Activated naive CD4-positive, alpha-beta T cell treated with anti-CD3 and anti-CD28 coated beads, Interleukin-2, amount 50 U/mL, for 72 hours (primary cell): ENCODE data around the gene ZGRF1. TPM values are rescaled to one million over a fixed set of nuclear protein-coding genes. Genes with fewer than 3 reads are reported as not detected.
"Not testable (repeated sequence)": the region's sequence is repeated elsewhere in the genome, so short reads cannot be mapped to it uniquely, and the experiment has no call there.

Source experiments
- ATAC-seq, 2 donors: fragments of 150-1000 bp; cut with Tn5 transposase; 2 replicates each; pipeline ENCODE4 v1.10.0; 2021; ENCODE audit warnings: mild to moderate bottlenecking in 2 of 2, moderate library complexity in 2 of 2
- DNase-seq, 2 donors: peaks; one replicate each; pipeline ENCODE4 v3.0.0; 2021 to 2022; ENCODE audit warnings: low spot score in 2 of 2
- H3K27ac Mint-ChIP-seq, 2 donors: one replicate each; pipeline ENCODE4 v1.8.0; 2022; ENCODE audit warnings: mild to moderate bottlenecking in 2 of 2, mixed read lengths in 2 of 2
- H3K36me3 Mint-ChIP-seq, 2 donors: one replicate each; pipeline ENCODE4 v1.8.0; 2022; ENCODE audit warnings: mixed read lengths in 2 of 2
- H3K9me3 Mint-ChIP-seq, 2 donors: one replicate each; pipeline ENCODE4 v1.8.0; 2022; ENCODE audit warnings: mixed read lengths in 2 of 2
- total RNA-seq, 2 donors: library from RNA; stranded (reverse); gene quantifications; one replicate each; pipeline ENCODE4 v1.2.3, GENCODE V29; 2022

The ZGRF1 gene
- total RNA-seq, 2 donors from 2014 or later, result 52.8 to 56.9 TPM

DNA sequence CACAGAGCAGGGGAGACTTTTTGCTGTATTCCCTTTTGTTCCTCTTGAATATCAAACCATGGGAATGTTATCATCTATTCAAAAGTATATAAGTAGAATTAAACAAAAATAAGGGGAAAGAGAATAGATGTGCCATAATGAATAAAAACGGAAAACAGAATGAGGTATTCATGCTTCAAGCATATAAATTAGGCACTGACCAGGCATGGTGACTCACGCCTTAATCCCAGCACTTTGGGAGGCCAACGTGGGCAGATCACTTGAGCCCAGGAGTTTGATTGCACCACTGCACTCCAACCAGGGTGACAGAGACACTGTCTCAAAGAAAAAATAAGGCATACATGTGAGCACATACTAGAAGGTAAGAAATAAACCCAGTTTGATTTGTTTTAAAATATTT, 104.4 kb downstream of the ZGRF1 start:
- Mint-ChIP-seq H3K27ac (no peak overlapping the region), H3K9me3 (no peaks in the 10 kb centered on the region), H3K36me3 (no peaks in the 10 kb centered on the region)
- ATAC-seq (no peak), DNase-seq (no peak)

DNA sequence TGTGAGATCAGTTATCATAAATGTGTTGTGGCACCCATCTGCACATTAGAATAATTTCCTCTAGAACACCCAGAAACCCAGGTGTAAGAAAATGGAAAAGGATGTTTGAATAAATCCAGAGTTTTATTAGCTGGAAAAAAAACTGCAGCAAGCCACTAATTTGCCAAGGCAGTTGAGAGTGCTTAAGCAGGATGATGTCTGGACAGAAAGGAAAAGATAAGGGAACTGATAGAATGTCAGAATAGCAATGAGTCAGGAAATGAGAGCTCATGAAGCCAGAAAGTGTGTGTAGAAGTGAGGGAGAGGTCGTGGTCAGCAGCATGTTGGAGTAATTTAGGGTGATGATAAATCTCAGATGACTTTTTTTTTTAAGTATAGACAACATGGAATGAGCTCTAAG, 105.6 kb downstream of the ZGRF1 start:
- H3K27ac Mint-ChIP-seq, result no peak overlapping the region
- ATAC-seq (no peak), DNase-seq (no peak)
- H3K9me3 Mint-ChIP-seq, result no peaks in the 10 kb centered on the region
- no peaks in the 10 kb centered on the region for H3K36me3 Mint-ChIP-seq

DNA sequence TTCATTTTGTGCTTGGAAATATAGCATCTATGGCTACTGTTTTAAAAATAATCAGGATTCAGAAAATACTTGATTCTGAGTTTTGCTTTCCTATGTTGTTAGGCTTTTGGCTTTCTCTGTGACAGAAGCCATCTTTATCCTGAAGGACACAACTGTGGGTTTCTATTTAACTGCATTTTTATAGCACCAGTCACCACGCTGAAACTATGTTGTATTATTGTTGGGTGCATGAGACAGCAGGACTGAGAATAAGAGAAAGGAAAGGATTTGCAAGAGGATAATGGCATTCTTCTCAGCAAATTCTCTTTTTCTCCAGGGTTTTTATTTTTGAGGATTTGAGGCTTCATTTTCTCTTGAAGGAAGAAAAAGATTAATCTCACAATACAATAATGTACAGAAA, 110.6 kb downstream of the ZGRF1 start:
- DNase-seq (no peak), ATAC-seq (no peak)
- Mint-ChIP-seq H3K36me3 (peaks cover 0 to 10% of the 10 kb centered on the region in 2 donors), H3K27ac (no peak overlapping the region), H3K9me3 (no peaks in the 10 kb centered on the region)

DNA sequence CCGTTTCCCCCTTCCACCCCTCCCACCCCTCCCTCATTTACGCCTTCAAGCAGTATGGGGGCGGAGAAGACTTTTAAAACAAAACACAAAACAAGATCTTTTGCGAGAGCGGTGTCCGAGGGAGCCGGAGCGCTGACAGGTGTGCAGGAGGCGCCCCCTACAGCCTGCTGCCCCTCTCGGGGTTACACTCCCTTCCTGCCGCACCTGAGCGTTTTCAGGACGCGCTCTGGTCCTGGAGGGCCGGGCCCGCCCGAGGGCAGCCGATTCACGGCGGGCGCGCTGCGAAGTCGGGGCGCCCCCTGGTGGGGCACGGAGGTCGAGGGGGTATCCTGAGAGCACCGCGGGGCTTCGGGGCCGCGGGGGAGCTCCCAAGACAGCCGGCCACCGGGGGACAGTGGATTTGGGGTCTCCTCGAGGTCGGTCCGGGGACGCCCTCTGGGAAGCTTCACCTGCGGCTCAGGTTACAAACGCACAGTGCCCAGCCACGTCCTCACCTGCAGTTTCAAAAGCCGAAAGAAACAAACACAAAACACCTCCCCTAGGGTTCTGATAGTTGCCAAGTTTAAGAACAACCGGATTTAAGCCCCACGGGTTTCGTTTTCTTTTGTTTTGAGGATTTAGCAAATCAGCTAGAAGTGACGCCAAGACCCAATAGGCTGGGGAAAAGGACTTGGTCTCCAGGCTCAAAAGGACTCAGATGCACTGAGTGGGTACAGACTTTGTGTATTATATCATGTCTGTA, 112.8 kb downstream of the ZGRF1 start:
- peak; percentile 93 to 96 for ATAC-seq
- H3K9me3 Mint-ChIP-seq, result no peaks in the 10 kb centered on the region
- DNase-seq, result peak; percentile 71 to 93
- H3K27ac Mint-ChIP-seq, result no peak overlapping the region
- H3K36me3 Mint-ChIP-seq, result peaks cover 4 to 24% of the 10 kb centered on the region in 2 donors

DNA sequence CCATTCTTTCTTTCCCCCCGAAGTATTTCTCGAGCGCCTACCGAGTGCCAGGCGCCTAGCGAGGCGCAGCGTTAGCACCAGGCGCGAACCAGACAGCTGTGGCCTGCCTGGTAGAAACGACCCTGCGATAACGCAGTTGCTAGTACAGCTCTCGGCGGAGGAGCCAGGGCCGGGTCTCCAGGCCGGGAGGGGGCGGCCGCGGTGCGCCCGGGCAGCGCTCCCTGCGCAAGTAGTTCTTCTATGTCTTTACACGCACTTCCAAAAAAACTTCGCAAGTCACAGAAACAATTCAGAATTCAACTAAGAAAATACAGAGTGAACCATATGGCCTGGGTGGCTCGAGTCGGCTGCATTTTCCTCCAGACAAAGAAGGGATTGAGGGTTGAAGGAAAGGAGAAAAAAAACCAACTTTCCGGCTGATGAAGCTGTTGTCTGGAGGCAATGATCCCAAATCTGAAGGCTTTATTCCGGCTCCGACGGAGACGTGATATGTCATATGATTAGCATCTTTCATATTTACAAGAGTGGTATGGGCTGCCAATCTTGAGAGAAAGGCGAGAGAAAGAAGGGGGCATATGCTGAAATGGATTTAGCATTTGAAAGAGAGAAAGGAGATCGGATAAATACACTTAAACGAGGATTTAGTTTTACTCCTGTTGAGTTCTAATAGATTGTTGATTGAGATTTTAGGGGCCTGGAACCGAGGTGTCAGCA, 113.5 kb downstream of the ZGRF1 start:
- ATAC-seq (peak; percentile 57 to 63), DNase-seq (peak in 1 of 2 donors; percentile 48)
- Mint-ChIP-seq H3K27ac (no peak overlapping the region), H3K36me3 (peaks cover 4 to 24% of the 10 kb centered on the region in 2 donors), H3K9me3 (no peaks in the 10 kb centered on the region)

DNA sequence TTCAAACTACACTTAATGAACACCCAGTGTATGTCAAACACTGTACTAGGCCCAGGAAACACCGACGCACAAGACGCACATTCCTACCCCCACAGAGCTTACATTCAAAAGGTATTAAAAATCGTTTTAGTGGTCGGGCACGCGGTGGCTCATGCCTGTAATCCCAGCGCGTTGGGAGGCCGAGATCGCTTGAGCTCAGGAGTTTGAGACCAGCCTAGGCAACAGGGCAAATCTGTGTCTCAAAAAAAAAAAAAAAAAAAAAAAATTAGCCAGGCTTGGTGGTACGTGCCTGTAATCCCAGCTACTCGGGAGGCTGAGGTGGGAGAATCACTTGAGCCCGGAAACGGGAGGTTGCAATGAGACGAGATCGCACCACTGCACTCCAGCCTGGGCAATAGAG, 114.3 kb downstream of the ZGRF1 start:
- not testable (repeated sequence) for ATAC-seq, H3K27ac Mint-ChIP-seq, DNase-seq, H3K9me3 Mint-ChIP-seq
- H3K36me3 Mint-ChIP-seq, result peaks cover 4 to 24% of the 10 kb centered on the region in 2 donors

DNA sequence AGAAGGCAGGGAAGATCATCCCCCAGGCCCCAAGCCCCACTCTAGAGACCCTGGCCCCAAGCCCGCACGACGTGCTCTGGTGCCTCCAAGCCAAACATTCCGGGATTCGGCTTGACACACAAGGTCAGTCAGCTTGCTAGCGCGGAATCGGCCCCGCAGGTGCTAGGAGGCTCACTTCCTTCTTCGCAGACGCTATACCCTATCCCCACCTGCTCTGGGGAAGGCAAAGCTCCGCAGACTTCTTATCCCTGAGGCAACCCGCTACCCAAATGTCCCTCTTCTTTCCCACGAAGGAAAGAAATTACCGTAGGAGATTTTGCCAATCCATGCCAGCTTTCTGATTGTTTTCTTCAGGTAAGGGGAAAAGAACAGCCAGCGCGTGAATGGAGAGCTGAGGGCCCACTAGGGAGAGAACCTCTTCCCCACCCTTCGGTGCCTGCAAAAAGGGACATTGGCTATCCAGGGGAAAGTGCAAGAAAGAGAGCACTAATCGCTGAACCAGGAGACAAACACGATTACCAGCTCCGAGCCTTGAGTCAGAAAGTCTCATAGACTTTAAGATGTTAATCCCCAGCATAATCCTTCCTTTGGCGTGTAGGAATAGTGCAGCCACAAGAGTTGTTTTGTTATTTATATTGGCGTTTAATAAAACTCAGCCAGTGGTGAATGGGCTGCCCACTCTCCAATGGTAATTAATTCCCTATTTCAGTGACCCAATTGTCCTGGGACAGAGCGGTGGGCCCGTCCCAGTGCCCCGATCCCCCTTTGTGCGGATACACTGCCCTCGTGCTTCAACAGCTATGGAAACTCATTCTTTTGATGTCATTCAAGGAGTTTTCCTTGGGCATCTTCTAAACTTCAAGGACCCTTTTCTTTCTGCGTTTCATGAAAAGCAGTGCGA, 115.3 kb downstream of the ZGRF1 start:
- ATAC-seq (no peak), DNase-seq (no peak)
- Mint-ChIP-seq H3K9me3 (no peaks in the 10 kb centered on the region), H3K36me3 (peaks cover 4 to 32% of the 10 kb centered on the region in 2 donors), H3K27ac (no peak overlapping the region)

DNA sequence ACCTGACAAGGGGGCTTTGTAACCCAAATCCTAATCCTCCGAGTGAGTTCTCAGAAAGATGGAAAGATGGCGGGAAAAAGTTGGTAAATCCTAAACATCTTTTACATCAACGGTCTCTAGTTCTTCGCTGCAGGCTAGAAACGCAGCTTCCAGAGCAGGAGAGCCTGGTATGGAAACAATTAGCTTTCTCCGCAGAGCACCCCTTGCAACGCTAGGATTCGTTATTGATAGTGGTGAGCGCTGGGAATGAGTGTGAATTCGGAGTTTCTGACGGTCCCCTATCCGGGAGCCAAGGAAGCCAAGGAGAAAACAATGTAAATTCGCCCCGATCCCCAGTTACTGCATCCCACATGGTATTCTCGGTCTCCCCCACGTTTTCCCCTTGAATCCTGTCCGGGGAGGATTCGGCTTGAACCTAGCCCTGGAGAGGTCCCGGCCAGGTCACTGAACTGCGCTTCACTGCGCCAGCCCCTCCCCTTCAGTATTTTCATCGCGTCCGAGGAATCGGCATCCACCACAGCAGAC, 116.0 kb downstream of the ZGRF1 start:
- H3K36me3 Mint-ChIP-seq, result peaks cover 4 to 32% of the 10 kb centered on the region in 2 donors
- no peaks in the 10 kb centered on the region for H3K9me3 Mint-ChIP-seq
- ATAC-seq, result no peak
- no peak overlapping the region for H3K27ac Mint-ChIP-seq
- DNase-seq, result no peak

DNA sequence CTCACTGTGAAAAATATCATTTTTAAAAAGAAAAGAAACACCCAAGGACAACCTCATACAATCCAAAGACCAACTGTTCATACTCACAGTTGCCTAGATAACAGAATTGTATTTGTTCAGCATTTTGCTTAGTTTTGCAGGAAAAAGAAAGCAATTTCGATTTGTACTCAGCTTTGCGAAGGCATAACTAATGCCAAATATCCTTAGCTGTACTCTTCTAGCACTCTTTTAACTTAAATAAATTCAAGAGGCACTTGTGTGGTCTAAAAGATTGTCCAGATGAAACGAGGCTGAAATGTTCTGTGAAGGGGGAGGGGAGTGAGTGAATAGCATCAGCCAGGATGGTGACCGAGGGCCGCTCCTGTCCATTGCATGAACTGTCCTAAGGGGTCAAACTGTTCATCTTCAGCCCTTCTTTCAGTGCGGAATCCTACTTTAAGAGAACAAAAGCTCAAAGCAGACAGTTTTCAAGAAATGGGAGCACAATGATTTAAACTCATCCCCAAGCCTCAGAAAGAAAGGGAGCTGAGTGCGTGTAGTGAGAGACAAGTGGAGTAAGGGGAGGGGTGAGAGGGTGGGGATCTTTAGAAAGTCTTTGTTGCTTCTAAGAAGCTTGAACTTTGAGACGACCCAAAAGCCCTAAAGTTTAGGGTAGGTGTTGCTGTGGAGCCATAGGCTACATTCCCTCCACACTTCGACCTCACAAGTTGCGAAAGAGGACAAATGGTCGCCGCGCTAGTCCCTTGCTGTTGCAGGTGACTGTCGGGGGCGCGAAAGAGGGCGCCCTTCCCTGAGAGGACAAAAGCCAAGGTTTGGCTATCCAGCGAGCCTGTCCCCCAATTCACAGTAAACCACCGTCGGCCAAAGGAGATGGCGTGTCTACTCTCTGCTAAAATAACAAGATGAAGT, 116.8 kb downstream of the ZGRF1 start:
- peaks cover 8 to 37% of the 10 kb centered on the region in 2 donors for H3K36me3 Mint-ChIP-seq
- ATAC-seq, result no peak
- DNase-seq, result no peak
- H3K9me3 Mint-ChIP-seq, result no peaks in the 10 kb centered on the region
- H3K27ac Mint-ChIP-seq, result no peak overlapping the region

DNA sequence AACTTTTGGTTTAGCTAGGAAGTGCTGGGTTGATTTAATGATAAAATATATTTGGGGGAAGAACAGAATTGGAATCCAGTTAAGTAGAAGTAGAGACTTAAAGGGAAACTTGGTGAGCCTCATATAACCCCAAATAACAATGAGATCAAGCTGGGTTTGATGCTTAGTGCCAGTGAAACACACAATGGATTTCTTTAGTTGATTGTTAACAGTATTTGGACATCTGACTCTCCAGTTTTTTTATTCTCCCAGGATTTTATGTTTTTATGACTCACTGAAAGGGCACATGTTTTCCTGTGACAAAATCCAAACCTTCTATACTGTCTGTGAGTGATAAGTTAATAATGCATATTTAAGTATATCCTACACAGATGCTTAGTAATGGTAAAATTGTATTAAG, 118.0 kb downstream of the ZGRF1 start:
- DNase-seq (no peak), ATAC-seq (no peak)
- Mint-ChIP-seq H3K27ac (no peak overlapping the region), H3K9me3 (no peaks in the 10 kb centered on the region), H3K36me3 (peaks cover 8 to 37% of the 10 kb centered on the region in 2 donors)

DNA sequence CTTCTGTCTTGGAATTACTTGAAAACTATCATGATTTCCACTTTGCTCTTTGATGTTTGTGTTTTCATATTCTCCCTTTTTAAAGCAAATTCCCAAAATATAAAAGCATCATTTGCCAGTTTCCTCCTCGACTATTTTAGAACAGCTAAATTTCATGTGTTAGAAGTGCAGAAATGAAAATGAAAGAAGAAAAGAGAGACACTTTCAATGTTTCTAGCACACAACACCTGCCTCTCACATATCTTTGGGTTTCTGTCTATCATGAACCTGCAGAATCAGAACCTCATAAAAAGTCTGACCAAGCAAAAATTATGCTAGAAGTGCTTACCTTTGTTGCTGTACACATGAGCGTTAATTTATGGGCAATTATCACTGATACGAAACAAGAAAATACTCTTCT, 118.8 kb downstream of the ZGRF1 start:
- no peak for DNase-seq
- ATAC-seq, result no peak
- H3K9me3 Mint-ChIP-seq, result no peaks in the 10 kb centered on the region
- no peak overlapping the region for H3K27ac Mint-ChIP-seq
- peaks cover 8 to 37% of the 10 kb centered on the region in 2 donors for H3K36me3 Mint-ChIP-seq

DNA sequence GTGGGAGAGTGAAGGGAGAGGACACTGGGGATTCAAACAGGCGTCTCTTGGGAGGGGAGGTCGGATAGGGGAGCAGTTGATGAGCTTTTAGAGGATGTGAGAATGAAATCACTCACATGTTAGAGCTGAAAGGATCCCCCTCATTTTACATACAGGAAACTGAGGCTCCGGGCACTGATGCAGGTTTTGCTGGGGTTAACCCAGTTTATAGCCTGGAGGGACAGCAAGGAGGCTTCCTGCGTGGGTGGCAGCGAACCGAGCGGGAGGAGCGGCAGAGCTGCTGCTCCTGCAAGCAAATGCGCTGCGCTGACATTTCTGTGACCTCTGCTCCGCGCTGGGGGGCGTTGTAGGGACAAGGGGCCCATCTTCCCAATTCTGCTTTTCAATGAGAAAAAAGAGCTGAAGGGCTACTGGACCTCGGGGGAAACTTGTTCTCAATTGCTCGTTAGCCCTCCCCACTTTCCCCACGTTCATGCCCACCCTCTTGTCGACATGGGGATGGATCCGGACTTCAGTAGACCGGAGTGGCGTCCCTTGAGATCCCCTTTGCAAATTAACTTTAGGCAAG, 119.6 kb downstream of the ZGRF1 start:
- ATAC-seq, result no peak
- H3K27ac Mint-ChIP-seq, result no peak overlapping the region
- peaks cover 9 to 37% of the 10 kb centered on the region in 2 donors for H3K36me3 Mint-ChIP-seq
- no peaks in the 10 kb centered on the region for H3K9me3 Mint-ChIP-seq
- no peak for DNase-seq

DNA sequence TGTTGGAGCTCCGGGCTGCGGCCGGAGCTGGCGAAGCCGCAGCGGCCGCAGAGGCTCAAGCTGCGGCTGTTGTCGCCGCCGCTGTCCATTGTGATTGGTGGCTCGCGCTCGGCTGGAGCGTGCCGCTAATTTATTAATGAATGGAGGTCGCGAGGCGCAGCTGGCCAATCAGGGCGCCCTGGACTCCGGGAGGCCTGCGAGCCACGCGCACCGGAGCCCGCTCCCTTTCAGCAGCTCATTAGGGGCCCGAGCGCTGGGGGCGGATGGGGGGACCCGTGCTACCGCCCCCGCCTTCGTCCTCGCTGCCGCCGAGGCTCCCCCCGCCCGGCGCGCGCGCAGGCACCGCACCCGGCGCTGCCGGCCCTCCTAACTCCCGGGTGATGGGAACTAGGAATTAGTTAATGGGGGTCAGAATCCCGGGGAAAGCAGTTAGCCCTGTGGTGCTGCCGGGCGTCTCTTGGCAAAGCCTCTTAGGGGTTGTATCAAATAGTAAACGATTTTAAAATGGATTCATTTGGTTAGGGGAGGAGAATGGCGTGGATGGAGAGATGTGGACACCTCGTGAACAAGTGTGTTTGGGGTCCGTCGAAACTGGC, 120.1 kb downstream of the ZGRF1 start:
- Mint-ChIP-seq H3K9me3 (peaks cover 2 to 4% of the 10 kb centered on the region in 2 donors), H3K36me3 (peaks cover 15 to 37% of the 10 kb centered on the region in 2 donors), H3K27ac (no peak overlapping the region)
- DNase-seq (no peak), ATAC-seq (no peak)

DNA sequence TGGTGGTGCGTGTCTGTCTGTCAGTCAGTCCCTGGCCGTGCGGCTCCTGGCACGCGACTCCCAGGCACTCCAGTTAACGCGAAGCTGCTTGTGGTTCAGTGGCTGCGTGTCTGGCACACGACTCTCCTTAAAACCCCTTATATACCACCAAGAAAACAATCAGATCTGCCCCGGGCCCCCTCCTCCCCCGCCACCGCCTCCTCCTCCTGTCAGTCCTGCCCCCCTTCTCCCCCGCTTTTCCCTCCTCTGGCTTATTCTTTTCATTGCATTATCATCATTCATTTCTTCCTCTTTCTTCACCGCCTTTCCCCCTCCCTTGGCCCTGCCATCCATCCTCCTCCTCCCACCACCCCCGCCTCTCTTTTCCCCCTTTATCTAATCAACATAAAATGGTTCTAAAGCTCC, 120.6 kb downstream of the ZGRF1 start, which contains the start of gene NEUROG2:
Gene NEUROG2 (minus strand): TSS at position 115 of the 405 bp plus-strand sequence. CDS start 705 bp downstream, outside the sequence.
- no peak for ATAC-seq
- DNase-seq, result no peak
- H3K36me3 Mint-ChIP-seq, result peaks cover 20 to 41% of the 10 kb centered on the region in 2 donors
- peaks cover 6 to 7% of the 10 kb centered on the region in 2 donors for H3K9me3 Mint-ChIP-seq
- peak within 1 kb of the TSS in 1 of 2 donors; percentile 29 for H3K27ac Mint-ChIP-seq
